Globus pallidus (tissue), 1 donor: ENCODE results near the gene ECHS1.
"Not testable (repeated sequence)": the region's sequence is repeated elsewhere in the genome, so short reads cannot be mapped to it uniquely, and the experiment has no call there.

Source experiments
- DNase-seq: peaks from one replicate; pipeline ENCODE4 v3.0.0-alpha.2; 2015; ENCODE audit warnings: low spot score

ECHS1 gene

DNA sequence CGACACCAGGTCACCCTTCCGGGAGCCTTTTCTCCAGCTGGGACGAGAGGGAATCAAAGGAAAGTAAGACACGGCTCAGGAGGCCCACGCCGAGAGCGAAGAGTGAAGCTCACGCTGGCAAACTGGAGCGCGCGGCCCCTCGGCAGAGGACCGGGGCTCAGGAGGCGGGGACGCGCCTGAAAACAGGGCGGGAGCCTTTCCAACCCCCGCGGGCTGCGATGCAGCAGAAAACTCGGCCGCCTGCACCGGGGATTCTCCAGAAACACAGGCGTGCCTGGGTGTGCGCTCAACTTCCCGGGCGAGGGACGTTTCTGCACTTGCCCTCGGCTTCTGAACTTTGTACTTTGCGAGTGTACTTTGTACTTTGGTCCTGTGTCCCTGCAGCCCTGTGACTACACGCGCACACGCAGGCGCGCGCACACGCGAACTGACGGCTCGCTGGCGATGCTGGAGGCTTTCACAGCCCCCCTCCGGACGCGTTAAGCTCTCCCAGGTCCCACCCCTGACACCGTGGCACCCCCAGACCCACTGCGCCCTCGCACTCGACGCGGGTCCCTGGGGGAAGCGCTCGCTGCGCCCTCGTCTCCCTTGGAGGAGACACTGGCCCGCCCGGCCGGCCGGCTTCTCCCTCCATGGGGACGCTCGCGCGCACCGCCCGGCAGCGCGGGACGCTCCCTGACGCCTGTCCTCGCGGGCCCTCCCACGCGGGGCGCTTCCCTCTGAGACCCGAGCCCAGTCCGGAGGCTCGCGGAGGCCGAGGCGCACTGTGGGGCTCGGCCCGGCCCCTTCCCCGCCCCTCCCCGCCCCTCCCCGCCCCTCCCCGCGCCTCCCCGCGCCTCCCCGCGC is 5.3 kb upstream of the ECHS1 start:
- DNase-seq = peak; percentile 74

DNA sequence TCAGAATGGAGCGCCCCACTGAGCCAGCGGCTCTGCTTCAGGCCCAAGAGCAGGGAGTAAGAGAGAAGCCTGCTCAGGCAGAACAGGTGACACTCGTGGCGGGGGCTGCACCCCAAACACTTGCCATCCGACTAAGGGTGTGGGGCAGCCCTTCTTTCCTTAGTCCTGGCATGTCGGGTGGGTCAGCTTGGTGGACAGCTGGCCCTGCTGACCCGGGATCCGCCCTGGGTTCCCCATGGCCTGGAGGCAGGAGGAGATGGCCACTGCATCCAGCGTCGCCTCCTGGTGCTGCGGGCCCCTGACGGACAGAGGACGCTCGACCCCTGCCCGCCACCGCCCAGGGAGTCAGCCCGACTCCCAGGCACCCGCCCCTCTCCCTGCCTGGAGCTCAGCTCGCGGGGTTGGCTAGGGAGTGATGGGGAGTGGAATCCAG is 4.7 kb upstream of the ECHS1 start:
- DNase-seq = no peak

DNA sequence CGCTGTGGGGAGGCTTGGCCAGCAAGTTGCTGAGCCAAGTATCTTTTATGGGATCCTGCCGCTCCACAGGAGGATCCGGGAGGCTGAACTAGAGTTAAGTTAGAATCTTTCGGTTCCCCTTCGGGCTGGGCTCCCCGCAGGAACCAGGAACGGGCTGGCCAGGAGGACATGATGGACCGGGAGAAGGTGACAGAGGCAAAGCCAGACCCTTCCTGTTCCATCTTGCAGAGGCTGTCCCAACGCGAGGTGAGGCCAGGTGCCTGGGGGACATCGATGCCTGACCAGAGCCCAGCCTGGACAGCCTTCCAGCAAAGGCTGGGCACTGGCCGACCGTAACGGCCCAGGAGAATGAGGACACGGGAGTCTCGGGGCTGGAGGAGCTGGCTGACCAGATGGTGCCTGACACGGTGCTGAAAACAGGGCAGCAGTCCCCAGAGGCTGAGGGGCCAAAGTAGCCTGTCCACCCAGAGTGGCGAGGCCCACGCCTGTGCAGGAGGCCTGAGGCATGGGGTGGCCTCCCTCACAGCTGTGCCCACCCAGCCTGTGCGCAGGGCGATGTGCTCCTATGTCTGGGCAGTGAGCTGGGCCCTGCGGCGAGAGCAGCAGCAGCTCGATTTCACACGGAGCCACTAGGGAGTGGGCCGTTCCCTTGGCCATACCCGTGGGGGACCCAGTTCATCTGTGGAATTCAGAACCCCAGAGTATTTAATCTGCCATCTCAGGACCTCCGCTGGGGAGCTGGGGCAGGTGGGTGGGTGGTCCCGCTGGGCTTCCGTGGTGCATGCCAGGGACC is 4.1 kb upstream of the ECHS1 start:
- no peak for DNase-seq

DNA sequence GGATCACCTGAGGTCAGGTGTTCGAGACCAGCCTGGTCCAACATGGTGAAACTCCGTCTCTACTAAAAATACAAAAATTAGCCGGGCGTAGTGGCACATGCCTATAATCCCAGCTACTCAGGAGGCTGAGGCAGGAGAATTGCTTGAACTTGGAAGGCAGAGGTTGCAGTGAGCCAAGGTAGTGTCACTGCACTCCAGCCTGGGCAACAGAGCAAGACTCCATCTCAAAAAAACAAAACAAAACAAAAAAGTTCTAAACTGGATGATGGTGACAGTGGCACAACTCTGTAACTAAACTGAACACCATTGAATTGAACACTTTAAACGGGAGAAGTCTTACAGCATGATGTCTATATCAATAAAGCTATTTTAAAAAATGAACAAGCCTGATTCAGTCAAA is 3.0 kb upstream of the ECHS1 start:
- not testable (repeated sequence) for DNase-seq

DNA sequence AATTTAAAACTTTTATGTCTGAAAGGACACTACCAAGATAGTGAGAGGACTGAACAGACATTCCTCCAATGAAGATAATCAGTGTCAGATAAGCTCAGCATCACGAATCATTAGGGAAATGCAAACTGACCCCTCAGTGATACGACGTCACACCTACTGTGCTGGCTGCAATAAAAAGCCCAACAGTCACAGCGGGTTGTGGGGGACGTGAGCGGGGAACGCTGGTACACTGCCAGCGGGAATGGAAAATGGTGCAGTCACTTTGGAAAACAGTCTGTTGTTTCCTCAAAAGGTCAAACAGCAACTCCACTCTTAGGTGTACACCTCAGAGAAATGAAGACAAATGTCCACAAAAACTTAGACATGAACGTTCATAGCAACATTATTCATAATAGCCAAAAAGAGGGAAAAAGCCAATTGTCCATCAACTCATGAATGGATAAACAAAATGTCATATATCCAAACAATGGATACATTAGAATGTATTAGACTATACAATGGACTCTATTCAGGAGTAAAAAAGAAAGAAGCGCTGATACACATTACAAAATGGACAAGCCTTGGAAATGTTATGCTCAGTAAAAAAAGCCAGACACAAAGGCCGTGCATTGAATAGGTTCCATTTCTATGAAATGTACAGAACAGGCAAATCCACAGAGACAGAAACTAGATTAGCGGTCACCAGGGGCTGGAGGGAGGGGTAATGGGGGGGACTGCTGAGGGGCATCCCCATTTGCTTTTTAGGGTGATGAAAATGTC is 2.4 kb upstream of the ECHS1 start:
- peak; percentile 55 for DNase-seq

DNA sequence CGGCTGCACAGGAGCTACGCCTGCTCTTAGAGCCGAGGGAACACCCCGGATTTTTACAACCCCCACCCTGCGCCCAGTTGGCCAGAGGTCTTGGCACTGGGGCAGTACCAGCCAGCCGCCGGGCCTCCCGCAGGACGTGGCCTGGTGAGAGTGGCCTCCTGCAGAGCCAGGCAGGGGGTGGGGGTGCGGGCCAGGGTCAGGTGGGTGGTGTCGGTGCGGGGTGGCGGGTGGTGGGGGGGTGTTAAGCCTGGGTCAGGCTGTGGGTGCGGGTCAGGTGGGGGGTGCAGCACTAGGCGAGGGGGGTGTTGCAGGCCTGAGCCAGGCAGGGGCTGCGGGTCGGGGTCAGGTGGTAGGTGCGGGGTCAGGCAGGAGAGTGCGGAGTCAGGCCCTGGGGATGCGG is 647 bp downstream of the ECHS1 start:
- DNase-seq = no peak

DNA sequence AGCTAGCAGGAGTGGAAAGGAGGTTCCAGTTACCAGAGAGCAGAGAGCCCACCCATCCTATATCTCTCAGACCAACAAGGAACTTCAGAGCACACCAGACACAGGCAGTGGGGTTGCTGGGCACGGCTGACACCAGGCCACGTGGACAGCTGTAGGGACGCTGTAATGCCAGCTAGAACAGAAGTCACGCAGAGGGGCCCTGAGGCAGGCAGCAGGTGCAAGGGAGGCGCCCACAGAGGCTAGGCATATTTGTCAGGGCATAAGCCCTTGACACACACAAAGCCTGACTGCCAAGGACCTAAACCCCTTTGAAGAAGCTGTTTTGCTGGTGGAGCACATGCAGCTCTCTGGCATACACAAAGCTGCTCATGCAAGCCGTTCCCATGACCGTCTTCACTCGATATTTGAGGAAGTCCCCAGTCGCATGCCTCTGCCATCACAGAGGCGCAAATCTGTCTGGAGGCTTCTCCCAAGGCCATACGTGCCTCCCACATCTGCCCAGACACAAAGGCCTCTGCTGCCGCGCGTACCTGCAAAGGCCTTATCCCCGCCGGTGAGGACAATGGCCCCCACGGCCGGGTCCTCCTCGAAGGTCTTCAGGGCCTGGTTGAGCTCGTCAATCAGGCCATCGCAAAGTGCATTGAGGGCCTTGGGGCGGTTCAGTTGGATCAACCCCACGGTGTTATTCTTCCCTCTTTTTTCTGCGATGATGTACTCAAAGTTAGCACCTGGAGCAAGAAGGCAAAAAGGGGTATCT is 2.9 kb downstream of the ECHS1 start:
- DNase-seq = no peak

DNA sequence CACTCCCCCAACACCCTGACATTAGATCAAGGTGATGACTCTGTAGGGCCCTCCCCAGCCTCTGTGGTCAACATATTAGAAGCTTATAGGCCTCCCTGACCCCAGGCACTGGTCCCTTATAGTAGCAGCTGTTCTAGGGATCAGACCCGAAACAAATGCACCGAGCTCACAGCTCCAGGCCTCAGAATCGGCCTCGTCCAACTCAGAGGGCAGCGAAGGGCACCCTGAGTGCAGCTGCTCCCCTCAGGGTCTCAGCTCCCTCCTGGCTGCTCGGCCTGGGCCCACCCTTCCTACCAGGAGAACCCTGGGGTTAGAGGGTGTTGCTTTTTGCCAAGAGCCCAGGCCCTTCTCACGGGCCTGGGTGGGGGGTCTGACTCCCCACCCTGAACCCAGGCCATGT is 5.0 kb downstream of the ECHS1 start:
- no peak for DNase-seq

DNA sequence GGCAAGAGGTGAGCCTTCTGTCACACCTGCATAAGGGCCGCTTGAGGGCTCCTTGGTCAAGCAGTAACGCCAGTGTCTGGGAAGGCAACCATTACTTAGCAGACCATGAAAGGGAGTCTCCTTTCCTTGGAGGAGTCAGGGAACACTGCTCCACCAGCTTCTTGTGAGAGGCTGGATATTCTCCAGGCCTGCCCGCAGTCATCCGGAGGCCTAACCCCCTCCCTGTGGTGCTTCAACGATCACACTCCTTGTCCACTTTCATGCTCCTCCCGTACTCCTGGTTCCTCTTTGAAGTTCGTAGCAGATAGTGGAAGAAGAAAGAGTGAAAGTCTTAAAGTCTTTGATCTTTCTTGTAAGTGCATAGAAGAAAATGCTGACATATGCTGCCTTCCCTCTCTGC is 5.7 kb downstream of the ECHS1 start:
- DNase-seq = not testable (repeated sequence)

DNA sequence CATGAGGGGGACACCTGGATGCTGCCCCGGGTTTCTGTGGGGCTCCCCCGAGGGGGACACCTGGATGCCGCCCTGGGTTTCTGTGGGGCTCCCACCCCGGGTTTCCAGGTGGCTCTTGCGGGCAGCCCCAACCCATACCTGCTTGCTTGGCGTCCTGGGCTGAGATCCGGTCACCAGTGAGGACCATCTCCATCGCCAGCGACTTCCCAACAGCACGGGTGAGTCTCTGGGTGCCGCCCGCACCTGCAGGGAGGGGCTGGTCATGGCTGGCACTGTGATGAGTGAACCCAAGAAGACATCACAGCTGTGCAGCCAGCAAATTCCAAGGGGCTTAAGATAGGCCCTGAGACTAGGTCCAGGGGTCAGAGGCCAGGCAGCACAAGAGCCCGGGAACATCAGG is 6.4 kb downstream of the ECHS1 start:
- no peak for DNase-seq

DNA sequence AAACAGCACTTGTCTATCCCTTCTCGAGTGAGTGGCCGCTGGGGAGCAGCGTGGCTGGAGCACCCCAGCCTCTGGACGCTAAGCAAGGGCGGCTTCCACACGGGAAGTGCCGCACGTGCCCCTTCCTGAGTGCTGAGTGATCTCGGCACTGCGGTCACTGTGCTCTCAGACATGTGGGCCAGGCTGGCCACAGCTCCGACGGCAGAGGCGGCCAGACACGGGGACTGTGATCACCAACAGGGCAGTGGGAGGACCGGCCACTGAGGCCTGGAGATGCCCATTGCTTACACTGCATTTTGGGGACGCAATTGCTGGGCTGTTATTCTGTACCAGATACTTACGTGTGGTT is 7.0 kb downstream of the ECHS1 start:
- DNase-seq = no peak

DNA sequence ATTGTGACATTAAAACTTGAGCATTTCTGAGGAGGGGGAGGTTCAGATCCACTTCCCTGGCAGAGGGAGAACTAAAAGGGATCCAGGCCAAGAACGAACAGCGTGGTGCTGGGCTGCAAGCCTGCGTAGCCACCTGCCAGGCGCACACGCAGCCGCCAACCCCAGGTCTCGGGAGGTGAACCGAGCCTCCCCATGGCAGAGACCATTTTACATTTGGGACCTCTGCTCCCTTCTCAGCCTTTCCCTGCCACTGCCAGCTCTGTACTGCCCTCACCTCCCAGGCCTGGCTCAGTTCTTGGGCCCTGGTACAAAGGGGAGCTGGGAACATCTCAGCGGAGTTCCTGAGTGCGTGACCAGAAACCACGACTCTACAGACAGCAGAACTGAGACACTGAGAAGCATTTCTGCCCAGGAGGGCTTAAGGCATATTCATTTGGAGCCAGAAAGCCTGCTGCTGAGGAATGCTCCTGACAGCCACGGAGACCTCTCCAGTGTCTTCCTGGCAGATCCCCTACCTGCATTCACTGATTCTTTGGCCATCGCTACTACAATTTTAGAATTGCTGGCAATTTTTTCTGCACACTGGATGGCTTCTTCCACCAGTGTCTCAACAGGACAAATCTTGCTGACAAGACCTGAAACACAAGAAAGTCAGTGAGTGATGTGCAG is 7.6 kb downstream of the ECHS1 start:
- DNase-seq = no peak

DNA sequence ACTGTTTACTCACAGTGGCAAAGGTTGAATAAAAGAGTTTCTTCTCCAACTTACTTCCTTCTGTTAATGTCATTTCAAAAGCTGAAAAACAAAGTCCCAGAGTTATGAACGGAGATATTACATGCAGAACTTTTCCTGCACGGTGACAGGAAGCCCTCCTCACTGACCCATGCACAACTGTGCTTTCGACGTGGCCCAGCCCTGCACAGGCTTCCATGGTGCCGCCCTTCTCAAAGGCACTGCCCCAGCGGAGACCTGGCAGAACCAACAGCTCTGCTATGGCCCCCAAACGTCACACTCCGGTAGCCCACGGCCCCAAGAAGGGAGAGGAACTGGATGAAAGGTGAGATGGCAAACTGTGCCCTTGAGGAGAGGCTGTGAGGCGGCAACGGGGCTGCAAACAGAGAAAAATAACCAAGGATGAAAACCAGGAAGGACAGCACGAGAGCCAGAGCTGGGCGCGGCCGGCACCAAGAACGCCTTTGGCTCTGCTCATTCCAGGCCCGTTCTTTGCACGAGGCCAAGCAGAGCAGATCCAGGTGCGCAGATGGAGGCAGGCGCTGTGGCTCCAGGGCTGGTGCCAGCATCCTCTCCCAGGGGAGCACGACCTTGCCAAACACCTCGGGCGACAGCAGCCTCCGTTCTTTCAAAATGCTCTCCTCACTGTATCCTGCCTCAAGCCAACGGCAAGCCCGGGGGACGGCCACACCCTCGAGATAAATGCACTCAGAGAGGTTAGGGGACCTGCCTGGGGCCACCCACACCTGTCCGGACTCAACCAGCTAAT is 8.3 kb downstream of the ECHS1 start:
- DNase-seq = no peak

DNA sequence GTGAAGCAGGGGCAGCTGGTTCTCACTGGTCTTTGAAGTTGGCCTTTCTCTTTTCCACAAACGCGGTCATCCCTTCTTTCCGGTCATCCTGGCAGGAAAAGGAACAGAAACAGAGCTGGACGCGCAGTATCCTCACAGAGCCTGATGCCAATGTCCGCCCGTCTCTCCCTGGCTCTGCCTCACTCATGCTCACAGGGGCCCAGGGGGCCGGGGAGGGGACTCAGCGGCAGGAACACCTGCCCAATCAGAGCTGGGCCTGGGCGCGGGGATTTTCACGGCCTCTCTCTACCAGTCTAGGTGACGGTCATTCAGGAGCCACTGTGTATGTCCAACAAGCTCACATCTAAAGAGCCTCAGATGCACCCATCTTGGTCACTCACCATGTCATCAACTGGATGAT is 10.3 kb downstream of the ECHS1 start:
- no peak for DNase-seq

DNA sequence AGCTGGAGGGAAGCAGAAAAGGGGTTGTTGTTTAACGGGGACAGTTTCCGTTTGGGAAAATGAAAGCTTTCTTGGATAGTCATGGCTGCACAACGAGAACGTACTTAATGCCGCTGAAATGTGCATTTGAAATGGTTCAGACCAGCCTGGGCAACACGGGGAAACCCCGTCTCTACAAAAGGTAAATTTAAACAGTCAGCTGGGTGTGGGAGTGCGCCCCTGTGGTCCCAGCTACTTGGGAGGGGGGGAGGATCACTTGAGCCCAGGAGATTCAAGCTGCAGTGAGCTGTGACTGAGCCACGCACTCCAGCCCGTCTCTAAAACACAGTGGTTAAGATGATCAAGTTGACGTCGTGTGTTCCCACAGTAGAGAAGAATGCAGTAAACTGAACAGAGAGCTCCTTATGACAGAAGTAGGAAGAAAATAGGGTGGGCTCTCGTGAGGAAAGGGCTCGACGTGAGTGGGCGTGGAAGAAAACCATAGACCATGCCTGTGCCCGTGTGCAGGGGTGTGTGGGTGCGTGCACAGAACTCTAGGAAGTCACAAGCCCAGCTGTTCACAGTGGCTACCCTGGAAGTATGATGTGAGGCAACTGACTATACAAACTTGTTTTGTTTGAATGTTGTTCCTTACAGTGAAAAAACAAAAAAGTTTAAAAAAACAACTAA is 11.2 kb downstream of the ECHS1 start:
- no peak for DNase-seq

DNA sequence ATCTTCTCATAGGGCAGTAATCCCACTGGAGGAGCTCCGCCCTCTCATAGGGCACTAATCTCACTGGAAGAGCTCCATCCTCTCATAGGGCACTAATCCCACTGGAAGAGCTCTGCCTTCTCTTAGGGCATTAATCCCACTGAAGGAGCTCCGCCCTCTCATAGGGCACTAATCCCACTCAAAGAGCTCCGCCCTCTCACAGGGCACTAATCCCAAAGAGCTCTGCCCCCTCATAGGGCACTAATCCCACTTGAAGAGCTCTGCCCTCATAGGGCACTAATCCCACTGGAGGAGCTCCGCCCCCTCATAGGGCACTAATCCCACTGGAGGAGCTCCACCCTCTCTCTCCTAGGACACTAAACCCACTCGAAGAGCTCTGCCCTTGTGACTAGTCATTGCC is 11.9 kb downstream of the ECHS1 start:
- no peak for DNase-seq

DNA sequence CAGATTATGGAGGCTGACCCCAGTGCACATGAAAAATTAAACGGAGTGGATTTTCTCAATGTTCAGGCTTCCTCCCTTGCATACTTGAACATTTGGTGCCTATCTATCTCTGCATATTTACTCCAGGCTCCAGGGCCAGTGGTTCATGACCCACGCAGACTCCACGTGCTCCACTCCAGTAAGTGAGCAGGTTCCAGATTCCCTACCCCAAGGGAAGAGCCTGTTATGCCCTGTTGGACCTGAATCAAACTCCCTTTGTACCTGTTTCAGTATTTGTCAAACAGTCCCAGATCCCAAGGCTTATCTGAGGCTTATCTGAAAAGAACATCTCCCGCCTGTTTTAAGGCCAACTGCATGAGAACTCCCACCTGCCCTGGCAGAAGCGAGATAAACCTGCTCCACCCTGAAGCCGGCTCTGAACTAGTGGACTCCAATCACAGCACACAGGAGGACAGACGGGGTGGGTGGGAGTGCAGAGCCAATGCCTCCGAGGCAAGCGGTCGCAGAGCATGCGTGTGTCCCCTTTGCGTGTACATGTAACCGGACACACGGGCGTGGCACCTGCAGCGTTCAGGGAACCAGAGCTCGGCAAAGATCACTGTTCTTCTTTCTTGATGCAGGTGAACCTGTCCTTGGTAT is 13.1 kb downstream of the ECHS1 start:
- DNase-seq = no peak

DNA sequence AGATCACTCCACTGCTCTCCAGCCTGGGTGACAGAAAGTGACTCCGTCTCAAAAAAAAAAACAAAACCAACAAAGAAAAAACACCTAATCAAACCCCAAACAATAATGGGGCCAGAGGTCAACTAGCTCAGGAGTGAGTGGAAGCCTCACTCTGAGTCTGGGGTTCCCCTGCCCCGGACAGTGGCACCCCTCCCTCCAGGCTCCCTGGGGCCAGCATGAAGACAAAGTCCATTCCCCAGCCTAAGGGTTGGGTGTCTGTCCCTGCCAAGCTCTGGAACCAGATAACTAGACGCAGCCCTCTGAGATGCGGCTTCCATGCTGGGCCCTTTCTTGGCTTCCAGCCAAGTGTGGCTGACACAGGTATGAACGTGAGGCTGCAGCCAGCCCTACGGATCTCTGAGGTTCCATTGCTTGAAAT is 13.6 kb downstream of the ECHS1 start:
- no peak for DNase-seq

DNA sequence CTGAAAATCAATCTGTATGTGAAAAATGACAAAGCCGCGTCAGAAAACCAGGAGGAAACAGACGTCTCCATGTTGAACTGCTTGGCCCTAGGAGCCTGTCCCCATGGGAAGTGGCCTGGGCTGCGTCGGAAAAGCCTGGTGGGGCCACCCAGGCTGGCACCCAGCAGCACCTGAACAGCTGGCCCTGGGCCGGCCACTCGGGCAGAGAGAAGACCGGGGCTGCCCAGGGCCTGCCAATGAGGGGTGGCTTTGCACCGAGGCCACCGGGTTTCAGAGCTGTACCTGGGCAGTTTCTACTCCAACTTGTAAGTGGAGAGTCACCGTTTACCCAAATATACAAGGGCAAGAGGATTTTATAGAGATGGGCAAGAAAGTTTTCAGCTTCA is 14.2 kb downstream of the ECHS1 start:
- DNase-seq = no peak
